Stimulated activated CD4-positive, alpha-beta T cell treated with anti-CD3 and anti-CD28 coated beads, Interleukin-1b, Interleukin-23, amount 100 ng/mL, for 24 hours (primary cell): Measurements from ENCODE around the gene PTPRM.
A peak's percentile ranks its signal among the peaks of the same experiment; 100 is the strongest.

Experiments
- DNase-seq, 4 experiments: peaks; one replicate each; pipeline ENCODE4 v3.0.0-alpha.2; 2020; ENCODE audit warnings: low read depth in 4 of 4, low spot score in 1 of 4

PTPRM gene

GRCh38 chr18:7566567-7567473 lies at the start of gene PTPRM:
PTPRM (plus strand) TSS chr18:7567316; CDS start chr18:7567819, 503 bp downstream.
- peak in 3 of 4 experiments; percentile 7 to 38 (median 25) for DNase-seq

GRCh38 chr18:7517852-7518251 lies 49.3 kb upstream of the PTPRM start:
- DNase-seq, result no peak

- no peak for DNase-seq
Measured at GRCh38 chr18:7520200-7520785, 46.8 kb upstream of the PTPRM start.

- no peak for DNase-seq
Measured at GRCh38 chr18:7521226-7521856, 45.8 kb upstream of the PTPRM start.

GRCh38 chr18:7523772-7524171 lies 43.3 kb upstream of the PTPRM start:
- DNase-seq, result no peak

DNA sequence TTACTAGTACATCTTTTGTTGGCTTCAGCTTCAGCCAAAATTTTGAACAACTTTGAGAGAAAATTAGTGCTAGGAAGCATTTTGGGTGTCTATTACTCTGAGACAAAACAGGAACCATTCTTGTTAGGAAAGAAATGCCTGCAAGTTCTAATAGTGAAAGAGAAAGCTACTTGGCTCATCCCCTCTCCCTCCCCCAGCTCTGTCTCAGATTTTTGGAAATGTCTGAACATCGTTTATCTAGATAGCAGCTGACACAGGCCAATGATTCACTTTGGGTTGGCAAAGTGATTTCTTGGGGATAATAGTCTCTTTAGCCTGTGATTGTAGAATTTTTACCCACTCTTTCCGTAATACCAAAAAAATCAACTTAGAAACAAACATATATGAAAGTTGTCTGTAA lies 42.3 kb upstream of the PTPRM start:
- DNase-seq, result no peak

- no peak for DNase-seq
Measured at GRCh38 chr18:7532942-7533341, 34.2 kb upstream of the PTPRM start.

DNA sequence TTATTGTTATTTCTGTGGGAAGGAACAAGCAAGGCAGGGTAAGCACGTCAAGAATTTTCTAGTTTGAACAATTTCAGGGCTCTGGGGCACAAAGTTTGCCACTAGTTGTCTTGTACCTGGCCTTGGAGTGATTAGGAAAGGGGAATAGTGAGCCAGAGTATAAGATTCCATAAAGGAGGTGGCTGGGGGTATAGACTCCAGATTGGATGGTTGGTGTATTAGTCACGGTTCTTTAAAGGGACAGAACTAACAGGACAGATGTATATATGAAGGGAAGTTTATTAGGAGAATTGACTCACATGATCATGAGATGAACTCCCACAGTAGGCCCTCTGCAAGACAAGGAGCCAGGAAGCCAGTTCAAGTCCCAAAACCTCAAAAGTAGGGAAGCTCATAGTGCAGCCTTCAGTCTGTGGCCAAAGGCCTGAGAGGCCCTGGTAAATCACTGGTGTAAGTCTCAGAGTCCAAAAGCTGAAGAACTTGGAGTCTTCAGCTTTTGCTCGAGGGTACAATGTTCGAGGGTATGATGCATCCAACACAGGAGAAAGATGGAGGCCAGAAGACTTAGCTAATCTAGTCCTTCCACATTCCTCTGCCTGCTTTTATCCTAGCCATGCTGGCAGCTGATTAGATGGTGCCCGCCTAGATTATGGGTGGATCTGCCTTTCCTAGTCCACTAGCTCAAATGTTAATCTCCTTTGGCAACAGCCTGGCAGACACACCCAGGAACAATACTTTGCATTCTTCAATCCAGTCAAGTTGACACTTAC lies 31.5 kb upstream of the PTPRM start:
- no peak for DNase-seq

GRCh38 chr18:7537145-7537544 lies 30.0 kb upstream of the PTPRM start:
- no peak for DNase-seq

- DNase-seq, result no peak
Measured at GRCh38 chr18:7541835-7542234, 25.3 kb upstream of the PTPRM start.

GRCh38 chr18:7544686-7545085 lies 22.4 kb upstream of the PTPRM start:
- DNase-seq, result no peak

DNA sequence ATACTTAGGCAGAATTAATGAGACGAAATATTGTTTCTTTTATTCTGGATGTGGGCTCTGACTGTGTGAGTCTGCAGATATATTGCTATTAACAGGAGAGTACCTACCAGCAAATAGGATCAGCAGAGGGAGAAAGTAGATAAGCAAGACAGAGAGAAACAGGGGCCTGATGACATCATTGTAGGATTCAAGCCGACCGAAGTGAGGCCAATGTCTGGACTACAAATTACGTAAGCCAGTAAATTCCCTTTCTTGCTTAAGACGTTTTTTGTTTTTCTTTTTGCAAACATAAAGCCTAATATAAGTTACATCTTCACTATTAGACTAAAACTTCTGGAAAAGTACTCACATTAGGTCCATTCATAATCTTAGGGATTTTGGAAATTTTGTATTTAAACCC lies 21.4 kb upstream of the PTPRM start:
- DNase-seq, result no peak

DNA sequence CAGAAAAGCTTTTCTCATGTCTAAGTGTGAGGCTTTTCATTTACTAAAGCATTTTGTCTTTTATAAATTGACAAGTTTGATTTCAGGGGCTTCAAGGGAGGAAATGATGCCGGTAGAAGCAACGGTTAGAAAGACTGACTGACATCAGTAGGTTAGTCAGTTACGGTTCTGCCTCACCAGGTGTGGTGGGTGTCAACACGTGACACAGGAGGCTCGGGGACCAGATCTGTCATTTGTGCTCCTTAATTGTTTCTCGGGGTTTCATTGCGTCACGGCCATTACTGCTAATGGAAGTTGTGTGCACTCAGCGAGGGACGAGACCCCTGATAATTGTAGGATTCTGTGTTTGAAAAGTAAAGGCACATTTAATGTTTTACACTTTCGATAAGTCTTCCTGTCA lies 18.9 kb upstream of the PTPRM start:
- DNase-seq, result no peak

DNA sequence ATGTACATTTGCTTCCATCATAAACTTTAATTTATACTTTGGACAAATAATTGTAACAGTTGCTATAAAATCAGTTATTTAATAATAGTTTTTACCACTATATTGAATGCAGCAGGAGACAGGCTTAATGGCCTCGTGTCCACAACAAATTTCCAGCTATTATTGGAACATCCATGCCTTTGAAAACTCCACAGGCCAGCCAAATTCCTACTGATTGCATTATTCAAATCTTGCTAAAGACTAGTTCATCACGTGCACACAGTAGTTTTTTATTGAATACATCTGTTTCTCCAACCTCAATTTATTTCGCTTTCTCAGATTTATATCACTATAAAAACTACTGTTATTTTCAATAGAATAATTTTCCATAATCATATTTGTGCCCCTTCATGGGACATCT lies 18.4 kb upstream of the PTPRM start:
- no peak for DNase-seq

DNA sequence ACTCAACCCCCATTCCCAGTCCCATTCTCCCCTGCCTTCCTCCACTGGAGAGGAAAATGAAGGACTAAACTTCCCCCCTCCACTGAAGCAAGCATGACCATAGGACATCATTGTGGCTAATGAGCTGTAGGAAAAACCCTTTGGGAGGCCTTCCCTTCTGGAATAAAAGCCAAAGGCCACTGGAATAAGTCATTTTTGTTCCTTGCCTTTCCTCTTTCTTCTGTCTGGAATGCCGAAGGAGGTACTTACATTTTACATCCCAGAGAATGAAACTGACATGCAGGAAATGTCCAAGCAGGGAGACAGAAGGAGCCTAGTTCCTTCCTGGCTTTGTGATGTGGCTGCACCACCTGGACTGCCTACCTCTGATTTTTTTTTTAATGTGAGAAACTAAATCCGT lies 9.1 kb upstream of the PTPRM start:
- DNase-seq, result no peak

DNA sequence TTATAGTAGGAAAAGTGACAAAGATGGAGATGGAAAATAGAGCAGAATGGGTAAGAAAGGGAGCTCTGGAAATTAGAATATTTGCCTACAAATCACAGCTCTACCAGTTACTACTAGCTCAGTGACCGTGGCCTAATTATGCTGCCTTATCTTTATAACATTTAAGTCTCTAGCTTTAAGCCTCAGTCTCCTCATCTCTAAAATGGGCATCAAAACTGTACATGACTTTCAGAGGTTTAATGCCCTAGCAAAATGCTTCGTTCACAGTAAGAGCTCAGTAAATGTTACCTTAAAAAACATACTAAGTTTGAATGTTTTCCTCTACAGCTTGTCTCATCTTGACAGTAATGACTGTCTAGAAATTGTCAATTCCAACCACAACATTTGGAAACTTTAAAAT lies 8.3 kb upstream of the PTPRM start:
- no peak for DNase-seq

GRCh38 chr18:7559709-7560319 lies 7.3 kb upstream of the PTPRM start:
- no peak for DNase-seq

DNA sequence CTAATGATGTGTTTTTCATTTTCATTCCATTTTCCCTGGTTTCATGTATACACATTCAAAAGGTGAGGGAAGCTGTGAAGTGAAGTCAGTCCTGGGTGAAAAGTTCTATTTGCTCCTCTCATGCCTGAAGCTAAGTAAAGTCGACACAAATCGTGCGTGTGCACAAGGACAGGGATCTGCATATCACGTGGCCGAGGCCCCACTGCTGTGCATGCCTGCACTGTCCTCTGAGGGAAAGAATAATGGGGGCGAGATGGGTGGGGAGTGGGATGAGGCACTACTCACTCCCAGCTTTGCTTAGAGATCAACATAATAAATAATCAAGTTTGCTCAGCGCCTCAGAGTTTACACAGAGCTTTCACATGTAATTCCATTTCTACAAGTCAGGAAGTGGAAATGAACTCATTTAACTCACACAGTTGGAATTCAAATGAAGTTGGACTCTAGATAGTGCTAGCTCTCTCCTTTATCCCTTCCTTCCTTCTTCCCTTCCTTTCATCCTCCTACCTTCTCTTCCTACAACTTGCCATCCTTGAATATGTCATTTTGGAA lies 5.1 kb upstream of the PTPRM start:
- no peak for DNase-seq

- DNase-seq, result no peak
Measured at GRCh38 chr18:7562491-7562890, 4.6 kb upstream of the PTPRM start.

GRCh38 chr18:7565677-7566076 lies 1.4 kb upstream of the PTPRM start:
- no peak for DNase-seq

- no peak for DNase-seq
Measured at GRCh38 chr18:7566244-7566566, 911 bp upstream of the PTPRM start.
